HG03159 (cell line): Measurements from ENCODE around the gene TYMP.
A peak's percentile ranks its signal among the peaks of the same experiment; 100 is the strongest.
"Not testable (repeated sequence)": the region's sequence is repeated elsewhere in the genome, so short reads cannot be mapped to it uniquely, and the experiment has no call there.

Experiments used
- ATAC-seq: cut with Tn5 transposase; IDR thresholded peaks from one replicate; pipeline ENCODE4 v1.9.1; 2021; ENCODE audit warnings: mild to moderate bottlenecking, moderate library complexity; ENCODE audit not compliant: unreplicated experiment

Gene TYMP

DNA sequence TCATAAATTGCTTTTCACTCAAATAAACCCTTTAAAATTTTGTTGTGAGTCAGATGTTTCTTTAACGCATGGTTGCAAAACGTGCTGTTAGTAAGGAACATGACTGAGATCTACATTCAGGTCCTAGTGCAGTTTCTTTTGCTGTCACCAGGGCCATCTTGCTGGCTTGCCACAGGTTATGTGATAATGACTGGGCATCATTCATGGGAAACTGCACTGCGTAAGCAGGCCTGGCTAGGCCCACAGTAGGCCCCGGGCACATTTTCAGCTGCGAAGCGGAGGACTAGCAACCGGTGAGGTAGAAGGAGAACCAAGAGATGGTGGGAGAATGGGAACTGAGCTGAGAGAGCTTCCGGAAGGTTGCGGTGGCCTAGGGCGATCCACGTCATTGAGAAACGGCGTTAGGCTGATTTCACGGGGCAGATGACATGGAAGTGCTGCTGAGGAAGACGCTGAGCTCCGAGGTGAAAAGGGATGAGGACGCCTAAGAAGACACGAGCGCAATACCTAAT is 12.7 kb upstream of the TYMP start:
- no peak for ATAC-seq

GRCh38 chr22:50541667-50542026 is 11.8 kb upstream of the TYMP start:
- not testable (repeated sequence) for ATAC-seq

DNA sequence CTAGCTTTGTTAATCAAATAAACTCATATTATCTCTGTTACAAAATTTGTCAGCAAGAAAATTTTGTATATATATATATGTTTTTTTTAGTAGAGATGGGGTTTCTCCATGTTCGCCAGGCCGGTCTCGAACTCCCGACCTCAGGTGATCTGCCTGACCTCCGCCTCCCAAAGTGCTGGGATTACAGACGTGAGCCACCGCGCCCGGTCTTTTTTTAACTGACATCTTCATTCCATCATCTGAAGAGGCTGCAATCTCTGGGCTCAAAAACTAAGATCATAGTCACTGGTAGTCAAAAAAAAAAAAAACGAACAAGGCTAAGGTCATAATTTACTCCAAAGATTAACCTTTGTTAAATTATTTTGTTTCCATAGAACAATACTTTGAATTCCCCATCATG is 10.6 kb upstream of the TYMP start:
- no peak for ATAC-seq

DNA sequence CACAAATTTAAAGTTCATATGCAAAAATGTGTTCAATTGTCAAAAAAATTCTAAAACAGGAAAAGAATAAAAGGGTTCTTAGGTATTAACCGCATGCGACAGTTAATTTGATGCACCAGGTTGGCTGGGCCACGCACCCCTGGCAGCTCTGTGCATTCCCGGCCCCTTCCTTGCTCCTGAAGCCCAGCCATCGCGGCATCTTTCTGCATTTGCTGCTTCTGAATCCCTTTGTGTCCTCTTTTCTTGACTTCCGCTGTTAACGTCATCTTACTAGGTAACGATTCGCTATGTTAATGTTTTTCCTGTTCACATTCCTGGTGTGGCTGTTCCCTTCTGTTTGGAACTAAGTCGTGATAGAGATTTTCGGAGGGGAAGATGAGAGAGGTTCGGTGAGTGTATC is 8.0 kb upstream of the TYMP start:
- ATAC-seq = no peak

DNA sequence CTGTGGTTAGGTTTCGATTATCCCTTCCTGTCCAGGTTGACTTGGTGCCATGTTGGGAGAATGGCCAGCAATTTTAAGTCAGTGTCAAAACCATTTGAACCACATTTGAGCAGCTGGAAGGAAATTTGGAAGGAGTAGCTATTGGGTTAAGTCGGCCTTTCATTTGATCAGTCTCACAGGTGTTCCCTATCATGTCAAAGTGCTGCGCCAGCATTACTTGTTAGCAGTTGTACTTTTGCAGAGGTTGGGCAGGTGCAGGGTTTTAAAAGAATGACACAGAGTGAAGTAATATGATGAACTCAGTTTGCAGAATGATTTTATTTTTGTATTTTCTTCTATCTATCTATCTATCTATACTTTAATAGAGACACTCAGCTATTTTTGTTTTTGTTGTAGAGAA is 6.4 kb upstream of the TYMP start:
- no peak for ATAC-seq

GRCh38 chr22:50535113-50535512 is 5.3 kb upstream of the TYMP start:
- ATAC-seq = no peak

- ATAC-seq = not testable (repeated sequence)
Observed at GRCh38 chr22:50533856-50534711, 4.3 kb upstream of the TYMP start.

GRCh38 chr22:50532824-50533796 is 3.3 kb upstream of the TYMP start:
- no peak for ATAC-seq

- no peak for ATAC-seq
Observed at GRCh38 chr22:50531962-50532674, 2.3 kb upstream of the TYMP start.

DNA sequence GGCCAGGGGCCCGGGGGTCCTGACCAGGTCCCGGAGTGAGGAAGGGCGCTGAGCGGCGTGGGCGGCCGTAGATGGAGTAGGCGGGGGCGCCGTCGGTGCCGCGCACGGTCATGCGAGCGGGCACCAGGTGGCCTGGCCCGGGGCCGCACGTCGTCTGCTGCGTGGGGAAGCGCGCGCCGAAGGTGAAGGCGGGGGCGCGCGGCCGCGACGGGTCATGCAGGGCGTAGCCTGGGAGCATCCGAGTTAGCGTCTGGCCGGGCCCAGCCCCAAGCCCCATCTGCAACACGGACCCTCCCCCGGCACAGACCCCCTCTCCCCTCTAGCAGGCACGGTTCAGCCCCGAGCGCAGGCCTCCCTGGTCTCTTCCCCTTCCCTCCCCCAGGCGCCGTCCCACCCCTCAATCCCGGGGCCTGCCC is 1.7 kb upstream of the TYMP start:
- no peak for ATAC-seq

DNA sequence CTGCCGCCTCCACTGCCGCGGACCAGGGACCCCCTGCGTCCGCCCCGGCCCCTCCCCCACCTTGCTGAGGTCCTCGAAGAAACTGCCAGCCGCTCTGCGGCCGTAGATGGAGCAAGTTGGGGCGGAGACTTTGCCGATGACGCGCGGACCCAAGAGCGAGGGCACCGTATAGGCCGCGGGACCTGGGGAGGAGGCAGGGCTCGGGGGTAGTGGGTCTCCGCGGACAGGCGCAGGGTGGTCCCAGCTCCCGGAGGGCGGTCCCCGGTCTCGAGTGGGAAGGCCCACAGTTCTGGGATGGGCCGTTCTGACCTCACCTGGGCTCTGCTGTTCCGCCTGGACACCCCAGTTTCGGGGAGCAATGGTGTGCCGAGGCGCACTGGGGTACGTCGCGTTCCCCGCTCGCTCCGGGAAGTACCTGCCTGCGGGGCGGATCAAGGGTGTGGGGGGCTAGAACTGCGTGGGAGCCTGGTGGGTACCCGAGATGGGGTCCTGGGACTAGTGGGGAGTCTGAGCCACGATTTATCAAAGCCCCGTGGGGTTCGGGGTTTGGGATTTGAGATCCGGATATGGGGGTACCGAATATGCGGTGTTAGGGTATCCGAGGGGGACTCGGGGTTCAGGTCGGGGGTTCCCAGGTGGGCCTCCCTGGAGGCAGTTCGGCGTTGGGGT is 1.2 kb upstream of the TYMP start:
- ATAC-seq = no peak

DNA sequence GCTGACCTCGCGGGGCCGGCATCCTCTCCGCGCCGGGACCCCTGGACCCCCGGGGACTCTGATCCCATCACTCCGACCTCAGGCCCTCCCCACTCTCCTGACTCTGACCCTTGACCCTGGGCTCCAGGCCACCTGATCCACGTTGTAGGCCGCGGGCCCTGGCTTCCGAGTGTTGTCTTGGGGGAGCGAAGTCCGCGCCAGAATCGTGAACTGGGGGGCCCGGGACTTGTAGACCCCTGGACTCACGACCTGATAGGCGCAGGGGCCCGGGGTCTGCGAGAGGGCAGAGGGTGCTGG is 716 bp upstream of the TYMP start:
- ATAC-seq = no peak

- no peak for ATAC-seq
Observed at GRCh38 chr22:50529416-50529896, 356 bp downstream of the TYMP start.

GRCh38 chr22:50528682-50529415 is 963 bp downstream of the TYMP start:
- no peak for ATAC-seq

DNA sequence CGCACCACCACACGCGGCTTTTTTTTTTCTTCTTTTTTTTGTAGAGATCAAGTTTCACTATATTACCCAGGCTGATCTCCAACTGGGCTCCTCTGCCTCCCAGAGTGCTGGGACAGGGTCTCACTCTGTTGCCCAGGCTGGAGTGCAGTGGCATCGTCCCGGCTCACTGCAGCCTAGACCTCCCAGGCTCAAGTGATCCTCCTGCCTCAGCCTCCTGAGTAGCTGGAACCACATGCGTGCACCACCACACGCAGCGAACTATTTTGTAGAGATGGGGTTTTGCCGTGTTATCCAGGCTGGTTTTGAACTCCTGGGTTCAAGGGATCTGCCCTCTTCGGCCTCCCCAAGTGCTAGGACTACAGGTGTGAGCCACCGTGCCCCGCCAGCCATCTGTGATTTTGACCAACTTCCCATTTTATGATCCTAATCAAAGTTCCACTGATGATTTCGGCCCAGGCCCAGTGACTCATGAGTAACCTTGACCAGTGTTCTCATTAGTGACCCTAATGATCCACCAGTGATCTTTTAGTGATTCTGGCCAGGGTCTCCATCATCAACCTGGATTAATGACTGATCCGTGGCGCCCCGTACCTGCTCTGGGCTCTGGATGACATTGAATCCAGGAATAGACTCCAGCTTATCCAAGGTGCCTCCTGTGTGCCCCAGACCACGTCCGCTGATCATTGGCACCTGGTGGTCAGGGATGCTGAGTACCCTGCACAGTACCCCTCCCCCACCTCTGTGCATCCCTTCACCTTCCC is 1.7 kb downstream of the TYMP start:
- no peak for ATAC-seq

DNA sequence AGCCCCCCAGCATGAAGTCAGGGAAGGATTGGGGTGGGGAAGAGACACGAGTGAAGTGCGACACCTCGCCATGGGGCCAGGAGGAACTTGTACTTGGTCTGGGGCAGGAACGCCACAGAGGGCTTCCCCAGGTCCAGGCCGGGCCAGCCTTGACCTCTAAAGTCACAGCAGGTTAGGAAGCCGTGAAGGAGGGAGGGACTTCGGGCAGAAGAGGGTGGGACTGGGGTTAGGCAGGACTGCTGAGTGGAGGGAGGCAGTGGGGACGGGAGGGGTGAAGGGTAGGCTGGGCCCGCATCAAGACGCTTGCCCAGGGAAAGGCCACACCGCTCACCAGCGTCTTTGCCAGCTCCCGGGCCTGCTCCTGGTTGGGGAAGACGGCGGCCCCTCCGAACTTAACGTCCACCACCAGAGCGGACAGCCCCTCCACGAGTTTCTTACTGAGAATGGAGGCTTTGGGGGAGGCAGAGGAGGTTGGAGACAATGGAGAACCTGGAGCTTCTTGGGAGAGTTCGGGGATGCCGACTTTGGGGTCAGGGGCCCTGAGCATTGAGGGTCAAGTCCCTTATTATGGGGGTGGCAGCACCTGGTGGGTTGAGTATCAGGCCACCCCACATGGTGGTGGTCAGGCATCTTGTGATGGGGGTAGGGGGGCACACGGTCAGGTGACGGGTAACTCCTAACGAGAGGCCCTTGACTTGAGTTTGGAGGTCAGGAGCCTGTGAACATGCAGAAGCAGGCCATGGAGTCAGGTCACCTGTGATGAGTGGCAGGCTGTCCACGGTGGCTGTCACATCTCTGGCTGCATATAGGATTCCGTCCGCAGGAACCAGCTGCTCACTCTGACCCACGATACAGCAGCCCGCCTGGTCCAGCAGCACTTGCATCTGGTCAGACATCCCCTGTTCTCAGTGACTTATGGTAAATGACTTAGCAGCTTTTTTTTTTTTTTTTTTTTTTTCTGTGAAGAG is 2.7 kb downstream of the TYMP start:
- no peak for ATAC-seq

DNA sequence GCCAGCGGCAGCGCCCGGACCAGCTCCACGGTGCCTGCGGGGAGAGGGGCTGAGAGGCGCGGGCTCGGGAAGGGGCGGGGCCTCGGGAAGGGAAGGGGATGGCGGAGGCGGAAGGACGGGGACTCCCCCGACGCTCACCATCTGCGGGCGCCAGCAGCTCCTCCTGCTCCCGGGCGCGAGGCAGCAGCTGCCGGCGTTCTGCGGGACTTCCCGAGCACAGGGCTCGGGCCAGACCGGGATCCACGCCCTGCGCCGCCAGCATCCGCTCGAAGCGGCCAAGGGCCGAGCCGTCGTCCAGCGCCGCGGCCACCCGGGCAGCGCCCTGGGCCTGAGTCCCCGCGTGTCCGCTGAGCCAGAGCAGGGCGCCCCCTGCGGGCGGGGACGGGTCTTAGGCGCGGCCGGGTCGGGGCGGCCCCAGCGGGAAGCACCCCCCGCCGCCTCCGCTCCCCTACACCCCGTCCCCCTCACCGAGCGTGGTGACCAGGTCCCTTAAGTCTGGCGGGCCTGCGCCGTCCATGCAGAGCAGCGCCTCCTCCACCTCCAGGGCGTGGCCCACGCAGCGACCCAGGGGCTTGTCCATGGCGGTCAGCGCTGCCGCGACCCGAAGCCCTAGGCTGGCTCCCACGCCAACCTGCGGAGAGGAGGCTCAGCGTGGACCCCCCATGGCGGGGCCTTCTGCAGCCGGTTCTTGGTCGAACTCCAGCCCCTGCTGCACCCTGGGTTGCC is 3.5 kb downstream of the TYMP start:
- ATAC-seq = peak; percentile 26

GRCh38 chr22:50525858-50526107 is 4.0 kb downstream of the TYMP start:
- no peak for ATAC-seq
